HG03175 (cell line): ENCODE measurements around the gene ICAM1.
A peak's percentile ranks its signal among the peaks of the same experiment; 100 is the strongest.
"Not testable (repeated sequence)": the region's sequence is repeated elsewhere in the genome, so short reads cannot be mapped to it uniquely, and the experiment has no call there.

Experiments used
- ATAC-seq: cut with Tn5 transposase; IDR thresholded peaks from one replicate; pipeline ENCODE4 v1.9.1; 2021; ENCODE audit warnings: mild to moderate bottlenecking, moderate library complexity; ENCODE audit not compliant: unreplicated experiment

The ICAM1 gene, protein sequence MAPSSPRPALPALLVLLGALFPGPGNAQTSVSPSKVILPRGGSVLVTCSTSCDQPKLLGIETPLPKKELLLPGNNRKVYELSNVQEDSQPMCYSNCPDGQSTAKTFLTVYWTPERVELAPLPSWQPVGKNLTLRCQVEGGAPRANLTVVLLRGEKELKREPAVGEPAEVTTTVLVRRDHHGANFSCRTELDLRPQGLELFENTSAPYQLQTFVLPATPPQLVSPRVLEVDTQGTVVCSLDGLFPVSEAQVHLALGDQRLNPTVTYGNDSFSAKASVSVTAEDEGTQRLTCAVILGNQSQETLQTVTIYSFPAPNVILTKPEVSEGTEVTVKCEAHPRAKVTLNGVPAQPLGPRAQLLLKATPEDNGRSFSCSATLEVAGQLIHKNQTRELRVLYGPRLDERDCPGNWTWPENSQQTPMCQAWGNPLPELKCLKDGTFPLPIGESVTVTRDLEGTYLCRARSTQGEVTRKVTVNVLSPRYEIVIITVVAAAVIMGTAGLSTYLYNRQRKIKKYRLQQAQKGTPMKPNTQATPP

DNA sequence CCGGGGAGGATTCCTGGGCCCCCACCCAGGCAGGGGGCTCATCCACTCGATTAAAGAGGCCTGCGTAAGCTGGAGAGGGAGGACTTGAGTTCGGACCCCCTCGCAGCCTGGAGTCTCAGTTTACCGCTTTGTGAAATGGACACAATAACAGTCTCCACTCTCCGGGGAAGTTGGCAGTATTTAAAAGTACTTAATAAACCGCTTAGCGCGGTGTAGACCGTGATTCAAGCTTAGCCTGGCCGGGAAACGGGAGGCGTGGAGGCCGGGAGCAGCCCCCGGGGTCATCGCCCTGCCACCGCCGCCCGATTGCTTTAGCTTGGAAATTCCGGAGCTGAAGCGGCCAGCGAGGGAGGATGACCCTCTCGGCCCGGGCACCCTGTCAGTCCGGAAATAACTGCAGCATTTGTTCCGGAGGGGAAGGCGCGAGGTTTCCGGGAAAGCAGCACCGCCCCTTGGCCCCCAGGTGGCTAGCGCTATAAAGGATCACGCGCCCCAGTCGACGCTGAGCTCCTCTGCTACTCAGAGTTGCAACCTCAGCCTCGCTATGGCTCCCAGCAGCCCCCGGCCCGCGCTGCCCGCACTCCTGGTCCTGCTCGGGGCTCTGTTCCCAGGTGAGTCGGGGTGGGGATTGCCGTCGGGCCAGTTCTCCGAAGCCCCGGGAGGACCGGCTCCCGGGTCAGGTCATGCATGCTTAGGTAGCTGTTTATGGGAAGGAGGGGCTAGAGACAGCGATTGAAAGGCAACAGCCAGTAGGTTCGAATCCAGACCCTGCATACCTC, at the start of gene ICAM1:
Gene ICAM1 (plus strand): TSS at position 505 of the 779 bp plus-strand sequence. CDS start 40 bp downstream, at position 545.
- peak; percentile 43 for ATAC-seq

DNA sequence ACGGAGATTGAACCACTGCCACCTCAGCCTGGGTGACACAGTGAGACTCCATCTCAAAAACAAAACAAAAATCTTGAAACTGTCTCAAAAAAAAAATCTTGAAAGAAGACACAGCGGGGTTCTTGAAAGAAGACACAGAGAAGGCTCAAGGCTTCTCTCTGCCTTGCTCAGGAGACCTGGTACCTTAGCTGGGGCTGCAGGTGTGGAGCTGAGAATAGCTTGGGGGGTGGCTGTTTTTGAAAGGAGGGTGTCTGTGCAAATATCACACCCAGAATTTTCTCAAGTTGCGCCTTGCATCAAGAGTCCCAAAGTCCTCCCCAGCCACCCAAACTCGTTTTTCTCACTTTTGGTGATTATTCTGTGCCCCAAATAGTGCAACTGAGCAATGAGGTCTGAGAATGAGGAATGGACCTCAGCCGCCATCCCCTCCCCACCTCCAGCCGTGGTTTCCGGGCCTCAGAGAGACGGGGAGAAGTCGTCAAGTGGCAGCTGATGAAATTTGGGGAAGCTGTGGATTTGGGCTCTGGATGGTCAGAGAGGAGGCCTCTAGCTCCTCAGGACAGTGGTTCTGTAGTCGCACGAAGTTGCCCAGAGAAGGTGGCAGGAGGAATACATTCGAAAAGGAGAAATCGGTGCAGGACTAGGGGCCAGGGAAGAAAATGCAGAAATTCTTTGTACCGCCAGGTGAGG, 48.6 kb upstream of the ICAM1 start:
- ATAC-seq, result no peak

DNA sequence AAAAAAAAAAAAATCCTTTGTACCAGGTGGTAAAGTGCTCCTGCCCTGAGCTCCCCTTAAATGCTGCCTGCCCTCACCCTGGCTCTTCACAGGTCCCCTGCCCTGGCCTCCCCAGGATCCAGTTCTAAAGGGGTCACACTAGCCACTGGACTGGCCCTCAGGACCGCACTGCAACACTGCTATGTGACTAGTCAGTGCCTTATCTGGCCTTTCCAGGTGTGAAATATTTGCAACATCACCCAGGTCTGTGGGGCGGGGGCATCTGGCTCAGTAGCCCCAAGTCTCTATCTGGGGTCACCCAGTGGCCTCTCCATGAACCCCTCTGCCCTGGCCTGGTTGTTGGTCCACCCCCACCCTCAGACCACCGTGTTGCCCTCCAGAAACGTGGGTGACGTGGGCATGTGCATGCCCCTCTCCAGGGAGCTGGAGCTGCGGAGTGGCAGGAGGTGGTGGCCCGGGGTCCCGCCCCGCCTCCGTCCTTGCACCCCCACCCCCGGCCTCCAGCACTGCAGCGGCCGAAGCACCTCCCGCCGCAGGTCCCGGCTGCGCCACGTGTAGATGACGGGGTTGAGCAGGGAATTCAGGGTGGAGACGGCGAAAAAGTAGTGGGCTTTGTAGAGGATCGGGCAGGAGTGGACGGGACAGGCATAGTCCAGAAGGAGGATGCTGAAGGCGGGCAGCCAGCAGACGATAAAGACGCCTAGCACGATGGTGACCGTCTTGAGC, 47.3 kb upstream of the ICAM1 start:
- ATAC-seq, result no peak

DNA sequence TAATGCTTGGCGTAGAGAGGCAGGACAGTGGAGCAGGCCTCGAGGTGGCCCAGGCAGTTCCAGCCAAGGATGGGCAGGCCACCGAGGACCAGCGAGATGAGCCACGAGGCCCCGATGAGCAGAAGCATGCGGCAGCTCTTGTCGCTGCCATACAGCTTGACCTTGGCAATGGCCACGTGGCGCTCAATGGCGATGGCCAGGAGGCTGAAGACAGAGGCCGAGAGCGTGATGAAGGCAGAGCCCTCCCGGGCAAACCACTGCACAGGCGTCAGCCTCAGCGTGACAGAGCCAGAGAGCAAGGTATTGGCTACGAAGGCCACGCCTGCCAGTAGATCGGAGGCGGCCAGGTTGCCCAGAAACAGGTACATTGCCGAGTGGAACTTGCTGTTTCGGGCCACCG, 46.6 kb upstream of the ICAM1 start:
- ATAC-seq, result no peak

DNA sequence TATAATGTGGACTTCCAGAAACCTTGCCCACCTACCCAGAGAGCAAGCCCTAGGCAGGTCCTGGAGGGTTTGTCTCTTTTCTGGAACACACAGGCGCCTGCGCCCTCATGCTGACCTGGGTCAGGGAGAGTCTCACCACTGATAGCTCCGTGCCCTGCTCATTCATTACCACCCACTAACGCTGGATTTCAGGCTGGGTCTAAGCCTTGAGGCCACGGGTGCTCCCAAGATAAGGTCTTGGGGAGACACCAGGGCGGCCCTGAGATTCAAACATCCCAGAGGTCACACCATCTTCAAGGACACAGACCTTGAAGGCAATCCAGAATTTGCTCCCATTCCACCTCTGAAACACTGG, 44.9 kb upstream of the ICAM1 start:
- no peak for ATAC-seq

DNA sequence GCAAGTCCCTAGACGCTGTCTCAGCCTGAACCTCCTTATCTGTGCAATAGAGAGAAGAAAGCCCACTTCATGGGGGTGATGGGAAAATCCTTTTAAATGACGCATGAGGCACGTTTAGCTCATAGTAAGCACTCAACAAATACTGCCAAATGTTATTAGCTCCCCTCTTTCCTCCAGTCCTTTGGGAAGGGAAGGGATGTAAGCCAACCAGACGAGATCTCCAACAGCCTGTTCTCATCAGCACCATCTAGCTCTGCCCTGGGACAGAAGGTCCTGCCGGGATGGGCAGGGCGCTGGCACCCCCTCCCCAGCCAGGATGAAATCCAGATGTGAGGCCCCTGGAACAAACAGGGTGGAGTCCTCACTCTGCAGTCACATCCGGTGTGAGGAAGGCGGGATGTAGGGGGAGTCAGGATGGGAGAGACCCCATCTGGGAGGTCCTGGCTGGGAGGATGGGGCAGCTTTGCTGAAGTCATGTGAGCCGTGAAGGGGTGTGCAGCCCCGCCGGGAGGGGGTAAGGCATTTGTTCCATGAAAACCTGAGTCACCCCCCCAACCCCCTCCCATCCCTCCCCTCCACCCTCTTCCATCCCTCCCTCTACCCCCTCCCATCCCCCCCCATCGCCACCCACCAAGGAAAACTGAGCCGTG, 44.4 kb upstream of the ICAM1 start:
- ATAC-seq, result no peak

DNA sequence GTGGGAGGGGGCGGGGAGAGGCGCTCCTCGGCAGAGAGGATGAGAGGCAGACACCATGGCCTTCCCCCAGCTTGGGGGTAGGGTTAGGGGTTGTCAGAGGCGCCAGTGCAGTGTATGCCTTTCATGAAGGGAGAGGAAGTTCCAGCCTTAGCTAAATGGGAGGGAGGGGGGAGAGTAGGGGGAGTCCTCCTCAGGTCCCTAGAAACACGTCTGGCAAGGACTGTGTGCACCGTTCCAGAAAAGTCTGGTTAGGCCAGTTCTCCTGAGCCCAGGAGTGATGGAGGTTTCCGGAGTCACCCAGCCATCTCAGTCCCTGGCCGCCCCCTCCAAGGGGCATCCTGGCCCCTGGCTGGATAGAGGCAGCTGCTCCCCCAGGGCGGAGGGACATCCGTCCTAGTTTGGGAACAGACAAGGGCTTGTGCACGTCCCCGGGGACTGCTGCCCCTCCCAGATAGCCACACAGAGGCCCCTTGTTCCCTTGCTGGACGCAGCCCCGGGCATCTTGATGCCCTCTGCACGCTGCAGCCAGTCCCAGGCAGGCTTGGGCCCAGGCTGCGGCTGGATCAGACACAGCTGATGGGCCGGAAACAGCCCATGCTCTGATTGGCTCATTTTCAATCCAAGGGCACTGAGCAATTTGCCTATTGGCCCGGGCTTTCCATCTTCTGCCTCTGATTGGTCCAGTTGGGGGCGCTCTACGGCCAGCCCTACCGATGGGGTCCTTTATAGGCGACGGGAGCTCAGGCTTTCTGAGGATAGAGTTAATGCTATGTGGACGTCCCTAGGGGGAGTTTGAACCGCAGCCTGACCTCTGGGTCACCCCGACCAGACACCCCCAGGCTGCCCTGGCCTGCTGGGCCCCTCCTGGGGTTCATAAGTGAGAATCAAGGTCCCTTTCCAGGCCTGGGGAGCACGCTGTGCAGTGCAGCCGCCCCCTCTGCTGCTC, 43.6 kb upstream of the ICAM1 start:
- no peak for ATAC-seq

DNA sequence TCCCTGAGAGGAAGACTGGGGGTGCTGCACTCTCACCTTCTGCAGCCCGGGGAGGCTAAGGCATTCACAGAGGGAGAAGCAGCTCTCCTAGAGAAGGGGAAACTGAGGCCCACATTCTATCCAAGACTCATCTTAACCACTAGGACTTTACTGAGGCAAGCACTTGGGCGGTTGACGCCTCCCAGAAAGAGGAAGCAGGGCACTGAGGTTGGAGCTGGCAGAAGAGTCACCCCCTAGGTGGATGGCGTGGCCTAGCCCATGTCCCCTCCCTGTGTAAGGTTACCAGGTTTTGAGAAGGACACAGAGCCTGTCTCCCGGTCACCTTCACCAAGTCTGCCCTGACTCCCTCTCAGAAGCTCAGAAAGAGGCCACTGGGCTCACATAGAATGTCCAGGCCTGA, 42.5 kb upstream of the ICAM1 start:
- no peak for ATAC-seq

DNA sequence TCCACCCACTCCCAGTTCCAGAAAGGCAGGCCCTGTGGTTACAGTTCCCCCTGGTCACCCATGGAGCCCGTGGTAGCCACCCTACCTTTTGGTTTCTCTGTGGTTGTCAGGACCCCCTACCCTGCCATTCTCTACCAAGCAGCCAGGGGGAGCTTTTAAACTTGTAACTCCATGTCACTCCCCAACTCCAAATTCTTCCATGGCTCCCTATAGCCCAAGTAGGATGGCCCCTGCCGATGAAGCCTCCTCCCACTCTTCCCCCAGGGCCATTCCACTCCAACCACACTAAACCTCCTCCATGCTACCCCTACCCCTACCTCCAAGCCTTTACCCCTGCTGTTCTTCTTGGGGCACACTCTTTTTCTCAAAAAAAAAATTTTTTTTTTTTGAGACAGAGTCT, 42.0 kb upstream of the ICAM1 start:
- no peak for ATAC-seq

DNA sequence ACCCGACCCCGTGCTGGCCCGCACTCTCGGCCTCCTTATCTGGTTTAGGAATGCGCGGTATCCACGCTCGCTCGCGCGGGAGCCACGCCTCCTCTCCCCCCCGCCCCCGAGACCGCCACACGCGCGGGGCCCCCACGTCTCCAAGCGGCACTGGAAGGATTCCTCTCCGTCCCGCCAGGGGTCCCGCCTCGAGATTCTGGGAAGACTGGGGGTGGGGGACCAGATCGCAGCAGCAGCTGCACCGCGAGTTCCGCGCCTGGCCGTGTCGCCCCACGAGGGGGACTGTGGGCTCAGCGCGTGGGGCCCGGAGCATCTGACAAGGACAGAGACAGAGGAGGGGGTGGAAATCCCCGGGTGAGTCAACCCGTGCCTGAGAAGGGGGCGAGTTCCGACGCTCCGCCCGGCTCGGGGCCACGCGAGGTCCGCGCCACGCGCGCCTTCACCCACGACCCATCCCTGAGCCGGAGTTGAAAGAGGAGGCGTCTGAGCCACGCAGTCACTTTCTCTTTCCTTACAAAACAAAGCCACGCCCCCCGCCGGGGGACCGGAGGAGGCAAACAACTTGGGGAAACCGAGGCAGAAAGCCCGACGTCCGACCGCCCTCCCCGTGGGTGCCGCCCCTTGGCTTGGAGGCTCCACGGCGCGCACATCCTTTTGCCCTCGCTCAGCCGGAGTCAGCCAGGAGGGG, 40.6 kb upstream of the ICAM1 start:
- ATAC-seq, result peak; percentile 5

DNA sequence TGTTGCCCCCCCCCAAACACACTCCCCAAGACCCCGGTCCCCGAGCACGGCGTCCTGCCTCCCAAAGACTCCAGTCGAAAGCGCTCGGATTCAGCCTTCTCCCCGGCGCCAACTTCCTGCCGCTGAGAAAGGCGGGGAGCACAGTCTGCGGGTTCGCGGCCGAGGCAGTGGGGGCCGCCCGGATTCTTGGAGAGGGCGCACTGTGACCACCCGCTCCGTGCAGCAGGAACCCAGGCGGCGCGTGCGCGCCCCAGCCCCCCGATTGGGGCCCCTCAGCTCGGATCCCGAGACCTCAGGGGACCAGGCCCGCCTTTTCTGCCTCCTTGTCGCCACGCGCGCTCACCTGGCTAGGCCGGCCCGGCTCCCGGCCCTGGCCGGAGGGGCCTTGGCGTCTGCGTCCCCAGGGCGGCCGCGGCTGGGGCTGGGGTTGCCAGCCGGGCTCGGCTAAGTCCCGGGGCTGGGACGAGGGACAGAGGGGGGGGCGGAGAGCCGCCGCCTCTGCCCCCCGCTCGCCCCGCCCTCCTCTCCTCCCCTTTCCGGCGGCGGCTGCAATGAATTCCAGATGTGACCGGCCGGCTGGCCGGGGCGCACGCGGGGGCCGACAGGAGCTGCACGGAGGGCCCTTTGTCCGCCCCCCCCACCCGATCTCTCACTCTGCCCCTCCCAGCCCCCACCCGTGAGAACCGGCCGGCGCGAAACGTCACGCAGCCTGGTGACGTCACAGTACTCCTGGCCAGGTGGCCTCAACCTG, 39.9 kb upstream of the ICAM1 start, which contains the start of gene S1PR2:
Gene S1PR2 (minus strand): TSS at position 471 of the 751 bp plus-strand sequence. CDS start 6,426 bp downstream, outside the sequence.
- ATAC-seq, result peak; percentile 52

DNA sequence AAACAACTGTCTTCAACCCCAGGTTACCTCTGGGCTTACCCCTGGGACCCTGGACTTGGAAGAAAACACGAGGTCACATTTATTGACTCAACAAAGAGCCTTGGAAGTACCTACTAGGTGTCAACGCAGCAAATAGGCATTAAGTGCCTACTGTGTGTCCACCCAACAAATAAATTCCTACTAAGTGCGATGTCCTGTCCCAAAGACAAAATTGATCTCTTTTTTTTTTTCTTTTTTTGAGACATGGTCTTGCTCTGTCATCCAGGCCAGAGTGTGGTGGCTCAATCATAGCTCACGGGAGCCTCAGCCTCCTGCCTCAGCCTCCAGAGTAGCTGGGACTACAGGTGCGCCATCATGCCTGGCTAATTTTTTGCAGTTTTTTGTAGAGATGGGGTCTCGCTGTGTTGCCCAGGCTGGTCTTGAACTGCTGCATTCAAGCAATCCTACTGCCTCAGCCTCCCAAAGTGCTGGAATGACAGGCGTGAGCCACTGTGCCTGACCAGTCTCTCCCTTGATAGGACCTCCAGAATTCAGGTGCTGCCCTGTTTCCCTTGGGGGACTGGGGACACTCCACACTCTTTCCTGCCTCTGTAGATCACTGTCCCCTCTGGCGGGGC, 39.2 kb upstream of the ICAM1 start:
- ATAC-seq, result no peak

DNA sequence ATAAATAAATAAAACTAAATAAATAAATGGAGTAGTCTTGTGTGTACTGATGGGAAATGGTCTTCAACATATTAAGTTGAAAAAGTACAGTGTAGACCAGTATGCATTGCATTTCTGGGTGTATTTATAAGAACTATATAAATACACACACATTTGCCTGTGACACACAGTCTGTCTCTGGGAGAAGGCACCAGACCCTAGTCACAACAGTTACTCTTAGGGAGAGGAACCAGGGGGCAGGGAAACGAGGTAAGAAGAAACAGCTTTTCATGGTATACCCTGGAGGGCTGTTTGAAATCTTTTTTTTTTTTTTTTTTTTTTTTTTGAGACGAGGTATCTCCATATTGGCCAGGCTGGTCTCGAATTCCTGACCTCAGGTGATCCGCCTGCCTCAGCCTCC, 37.0 kb upstream of the ICAM1 start:
- no peak for ATAC-seq

DNA sequence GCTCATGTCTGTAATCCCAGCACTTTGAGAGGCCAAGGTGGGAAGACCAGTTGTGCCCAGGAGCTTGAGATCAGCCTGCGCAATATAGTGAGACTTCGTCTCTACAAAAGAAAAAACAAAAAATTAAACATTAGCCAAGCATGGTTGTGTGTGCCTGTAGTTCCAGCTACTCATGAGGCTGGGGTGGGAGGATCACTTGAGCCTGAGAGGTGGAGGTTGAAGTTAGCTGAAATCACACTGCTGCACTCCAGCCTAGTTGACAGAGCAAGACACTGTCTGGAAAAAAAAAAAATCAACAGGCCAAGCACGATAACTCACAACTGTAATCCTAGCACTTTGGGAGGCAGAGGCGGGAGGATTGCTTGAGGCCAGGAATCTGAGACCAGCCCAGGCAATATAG, 35.9 kb upstream of the ICAM1 start:
- ATAC-seq, result no peak

DNA sequence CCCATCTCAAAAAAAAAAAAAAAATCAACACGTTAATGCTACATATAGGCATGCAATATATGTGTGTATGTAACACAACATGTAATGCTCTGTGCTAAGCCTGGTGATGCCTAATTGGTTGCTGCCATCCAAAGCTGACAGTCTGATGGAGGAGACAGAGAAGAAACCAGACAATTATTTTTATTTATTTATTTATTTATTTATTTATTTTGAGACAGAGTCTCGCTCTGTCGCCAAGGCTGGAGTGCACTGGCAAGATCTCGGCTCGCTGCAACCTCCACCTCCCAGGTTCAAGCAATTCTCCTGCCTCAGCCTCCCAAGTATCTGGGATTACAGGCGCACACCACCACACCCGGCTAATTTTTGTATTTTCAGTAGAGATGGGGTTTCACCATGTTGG, 35.5 kb upstream of the ICAM1 start:
- ATAC-seq, result not testable (repeated sequence)

DNA sequence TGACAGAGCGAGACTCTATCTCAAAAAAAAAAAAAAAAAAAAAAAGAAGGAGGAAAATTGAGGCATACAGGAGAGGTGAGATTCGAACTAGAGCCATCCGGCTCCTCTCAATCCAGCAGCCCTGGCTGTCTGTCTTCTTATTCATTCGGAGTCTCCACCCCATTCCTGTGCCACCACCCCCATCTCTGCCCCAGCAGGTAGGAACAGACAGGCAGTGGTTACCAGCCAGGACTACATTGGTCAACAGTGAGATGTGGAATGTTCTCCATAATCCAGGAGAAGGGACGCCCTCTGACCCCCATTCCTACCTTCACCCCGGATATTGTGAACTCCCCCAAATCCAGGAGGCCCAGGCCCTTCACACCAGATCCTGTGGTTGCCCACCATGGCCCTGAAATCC, 33.2 kb upstream of the ICAM1 start:
- ATAC-seq, result no peak

DNA sequence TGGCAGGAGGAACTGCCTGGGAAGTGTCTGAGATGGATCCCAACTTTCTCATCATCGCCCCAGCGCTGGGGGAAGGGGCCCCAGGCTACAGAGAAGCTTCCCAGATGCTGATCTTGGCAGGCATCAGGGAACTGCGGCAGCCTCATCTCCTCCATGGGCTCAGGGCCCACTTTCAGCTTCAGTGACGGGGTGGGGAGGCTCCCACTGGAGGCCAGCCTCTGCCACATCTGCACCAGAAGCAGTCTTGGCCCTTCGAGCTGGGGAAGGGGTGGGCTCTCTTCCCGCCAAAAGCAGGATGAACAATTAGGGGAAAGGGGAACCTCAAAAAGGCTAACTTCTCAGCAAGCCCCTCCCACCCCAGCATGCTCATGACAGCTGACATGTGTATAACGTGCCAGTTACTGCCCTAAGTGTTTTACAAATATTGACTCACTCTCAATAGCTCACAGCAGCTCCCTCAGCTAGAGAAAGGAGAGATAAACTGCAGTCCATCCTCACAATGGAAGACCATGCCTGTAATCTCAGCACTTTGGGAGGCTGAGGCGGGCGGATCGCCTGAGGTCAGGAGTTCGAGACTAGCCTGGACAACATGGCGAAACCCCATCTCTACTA, 32.6 kb upstream of the ICAM1 start:
- ATAC-seq, result no peak
